ENCODE data around the gene PAH.

PAH gene

GRCh38 chr12:102806110-102806509, 110.9 kb downstream of the PAH start:
- WGBS, 2 experiments: 25 to 34% methylated on average over 3 of the region's 3 CpGs
- Histone ChIP-seq H3K27ac (ENCODE audit: insufficient read depth, low read depth, low read length, poor library complexity, severe bottlenecking) (no peak overlapping the region), H3K4me1 (ENCODE audit: control insufficient read depth, insufficient read depth, low read length) (no peaks in the 10 kb centered on the region), H3K36me3 (ENCODE audit: control insufficient read depth, insufficient read depth, low read length) (no peaks in the 10 kb centered on the region), H3K9me3 (ENCODE audit: control insufficient read depth, low read length) (no peaks in the 10 kb centered on the region), H3K27me3 (ENCODE audit: control insufficient read depth, insufficient read depth, low read length, poor library complexity, severe bottlenecking) (no peaks in the 10 kb centered on the region), H3K4me3 (ENCODE audit: insufficient read depth, low read depth, low read length) (no peak overlapping the region)

GRCh38 chr12:102800565-102800964, 116.5 kb downstream of the PAH start:
- Histone ChIP-seq H3K4me3 (ENCODE audit: insufficient read depth, low read depth, low read length) (no peak overlapping the region), H3K36me3 (ENCODE audit: control insufficient read depth, insufficient read depth, low read length) (no peaks in the 10 kb centered on the region), H3K9me3 (ENCODE audit: control insufficient read depth, low read length) (no peaks in the 10 kb centered on the region), H3K4me1 (ENCODE audit: control insufficient read depth, insufficient read depth, low read length) (no peaks in the 10 kb centered on the region), H3K27ac (ENCODE audit: insufficient read depth, low read depth, low read length, poor library complexity, severe bottlenecking) (no peak overlapping the region), H3K27me3 (ENCODE audit: control insufficient read depth, insufficient read depth, low read length, poor library complexity, severe bottlenecking) (no peaks in the 10 kb centered on the region)

- H3K27me3 ChIP-seq (ENCODE audit: control insufficient read depth, insufficient read depth, low read length, poor library complexity, severe bottlenecking): no peaks in the 10 kb centered on the region
- H3K9me3 ChIP-seq (ENCODE audit: control insufficient read depth, low read length): no peaks in the 10 kb centered on the region
- WGBS, 2 experiments: 87 to 90% methylated on average over 9 of the region's 9 CpGs
Measured at GRCh38 chr12:102799229-102799628, 117.8 kb downstream of the PAH start.

DNA sequence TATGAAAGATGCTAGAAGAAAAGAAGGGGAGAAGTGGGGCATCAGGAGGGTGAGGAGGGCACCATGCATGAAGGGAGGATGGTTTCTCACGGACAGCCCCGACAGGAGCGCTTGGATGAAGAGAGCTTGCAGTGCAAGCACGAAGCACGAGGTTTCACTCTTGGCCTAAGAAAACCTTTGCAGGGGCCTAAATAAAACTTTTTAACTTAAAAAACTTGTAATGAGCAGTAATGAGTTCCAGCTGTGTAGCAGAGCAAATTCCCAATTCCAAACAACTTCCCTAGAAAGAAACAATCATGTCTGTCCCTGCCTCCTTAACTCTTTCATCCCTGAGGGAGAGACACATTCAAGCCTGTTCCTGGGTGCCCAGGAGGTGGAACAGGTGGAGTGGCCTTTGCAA, 119.5 kb downstream of the PAH start:
- no peaks in the 10 kb centered on the region for H3K4me1 ChIP-seq (ENCODE audit: control insufficient read depth, insufficient read depth, low read length)
- H3K9me3 ChIP-seq (ENCODE audit: control insufficient read depth, low read length): no peaks in the 10 kb centered on the region
- no peaks in the 10 kb centered on the region for H3K27me3 ChIP-seq (ENCODE audit: control insufficient read depth, insufficient read depth, low read length, poor library complexity, severe bottlenecking)
- H3K36me3 ChIP-seq (ENCODE audit: control insufficient read depth, insufficient read depth, low read length): no peaks in the 10 kb centered on the region
- 95 to 97% methylated on average over 5 of the region's 5 CpGs for WGBS, 2 experiments
- H3K27ac ChIP-seq (ENCODE audit: insufficient read depth, low read depth, low read length, poor library complexity, severe bottlenecking): no peak overlapping the region
- no peak overlapping the region for H3K4me3 ChIP-seq (ENCODE audit: insufficient read depth, low read depth, low read length)

More at GRCh38 chr12:102799229-102799628, 117.8 kb downstream of the PAH start:
- Histone ChIP-seq H3K36me3 (ENCODE audit: control insufficient read depth, insufficient read depth, low read length) (no peaks in the 10 kb centered on the region), H3K4me3 (ENCODE audit: insufficient read depth, low read depth, low read length) (no peak overlapping the region), H3K4me1 (ENCODE audit: control insufficient read depth, insufficient read depth, low read length) (no peaks in the 10 kb centered on the region), H3K27ac (ENCODE audit: insufficient read depth, low read depth, low read length, poor library complexity, severe bottlenecking) (no peak overlapping the region)

DNA sequence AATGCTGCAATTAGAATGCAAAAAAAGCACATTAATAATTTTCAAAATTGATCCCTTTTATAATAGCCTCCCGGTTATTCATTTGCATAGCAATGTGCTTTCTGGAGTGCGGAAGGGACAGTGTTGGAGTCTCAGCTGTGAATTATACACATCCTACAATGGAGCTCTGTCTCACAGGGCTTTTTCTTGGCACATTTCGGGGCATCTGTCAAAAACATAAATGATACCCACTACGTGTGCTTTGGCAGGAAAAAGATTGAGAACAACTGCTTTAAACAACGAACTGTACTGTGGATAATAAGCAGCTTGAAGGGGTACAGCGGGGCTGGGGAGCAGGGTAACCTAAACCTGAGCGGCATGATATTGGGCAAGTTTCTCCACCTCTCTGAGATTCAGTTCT, 123.1 kb downstream of the PAH start:
- H3K4me1 ChIP-seq (ENCODE audit: control insufficient read depth, insufficient read depth, low read length): no peaks in the 10 kb centered on the region
- no peaks in the 10 kb centered on the region for H3K36me3 ChIP-seq (ENCODE audit: control insufficient read depth, insufficient read depth, low read length)
- H3K4me3 ChIP-seq (ENCODE audit: insufficient read depth, low read depth, low read length): no peak overlapping the region
- H3K27me3 ChIP-seq (ENCODE audit: control insufficient read depth, insufficient read depth, low read length, poor library complexity, severe bottlenecking): no peaks in the 10 kb centered on the region
- 95 to 97% methylated on average over 7 of the region's 7 CpGs for WGBS, 2 experiments
- H3K9me3 ChIP-seq (ENCODE audit: control insufficient read depth, low read length): no peaks in the 10 kb centered on the region
- no peak overlapping the region for H3K27ac ChIP-seq (ENCODE audit: insufficient read depth, low read depth, low read length, poor library complexity, severe bottlenecking)

Data from ectodermal cell (in vitro differentiated cells).